ENCODE measurements around the gene FAS.

The FAS gene

DNA sequence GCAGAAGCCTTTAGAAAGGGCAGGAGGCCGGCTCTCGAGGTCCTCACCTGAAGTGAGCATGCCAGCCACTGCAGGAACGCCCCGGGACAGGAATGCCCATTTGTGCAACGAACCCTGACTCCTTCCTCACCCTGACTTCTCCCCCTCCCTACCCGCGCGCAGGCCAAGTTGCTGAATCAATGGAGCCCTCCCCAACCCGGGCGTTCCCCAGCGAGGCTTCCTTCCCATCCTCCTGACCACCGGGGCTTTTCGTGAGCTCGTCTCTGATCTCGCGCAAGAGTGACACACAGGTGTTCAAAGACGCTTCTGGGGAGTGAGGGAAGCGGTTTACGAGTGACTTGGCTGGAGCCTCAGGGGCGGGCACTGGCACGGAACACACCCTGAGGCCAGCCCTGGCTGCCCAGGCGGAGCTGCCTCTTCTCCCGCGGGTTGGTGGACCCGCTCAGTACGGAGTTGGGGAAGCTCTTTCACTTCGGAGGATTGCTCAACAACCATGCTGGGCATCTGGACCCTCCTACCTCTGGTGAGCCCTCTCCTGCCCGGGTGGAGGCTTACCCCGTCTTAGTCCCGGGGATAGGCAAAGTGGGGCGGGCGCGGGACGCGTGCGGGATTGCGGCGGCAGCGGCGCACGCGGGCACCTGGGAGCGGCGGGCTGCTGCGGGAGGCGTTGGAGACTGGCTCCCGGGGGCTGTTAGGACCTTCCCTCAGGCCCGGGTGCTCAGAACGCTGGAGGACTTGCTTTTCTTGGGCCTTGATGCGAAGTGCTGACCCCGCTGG is at the start of gene FAS:
FAS (plus strand) TSS at position 415 of the 777 bp plus-strand sequence; CDS start at position 494, 79 bp downstream.
- no peak for DNase-seq

GRCh38 chr10:88941026-88941425 is 49.6 kb upstream of the FAS start:
- no peak for DNase-seq

DNA sequence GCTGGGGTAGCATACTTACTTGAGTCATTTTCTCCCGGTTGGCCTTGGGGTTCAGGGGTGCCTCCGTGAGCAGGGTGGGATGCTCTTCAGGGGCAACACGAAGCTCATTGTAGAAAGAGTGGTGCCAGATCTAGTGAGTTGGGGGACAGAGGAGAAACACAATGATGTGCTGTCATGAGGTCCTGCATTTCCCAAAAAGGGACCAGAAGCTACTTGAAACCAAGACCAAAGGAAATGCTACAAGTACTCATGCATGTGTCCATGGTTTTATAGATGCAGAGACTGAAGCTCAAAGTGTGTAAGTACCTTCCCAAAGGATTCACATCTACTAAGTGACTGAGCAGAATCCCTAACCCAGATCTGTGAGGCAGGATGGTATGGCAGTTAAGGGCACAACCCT is 46.8 kb upstream of the FAS start:
- no peak for DNase-seq

DNA sequence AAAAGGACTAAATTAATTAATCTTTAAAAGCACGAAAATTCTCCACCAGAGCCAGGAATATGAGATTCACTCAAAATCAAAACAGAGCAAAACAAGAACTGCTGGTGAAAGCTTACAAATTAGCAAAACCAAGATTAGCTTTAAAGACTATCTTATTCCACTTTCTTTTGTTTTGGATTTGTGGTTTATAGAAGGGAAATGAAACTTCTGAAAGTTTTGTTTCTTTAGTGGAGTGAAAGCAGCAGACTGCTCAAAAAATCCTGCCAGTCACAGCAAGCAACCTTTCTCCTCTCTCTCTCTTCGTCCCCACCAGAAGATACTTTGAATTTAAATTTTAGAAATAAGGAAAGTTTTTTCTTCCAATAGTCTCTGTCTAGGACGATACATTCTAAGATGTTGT is 45.8 kb upstream of the FAS start:
- no peak for DNase-seq

GRCh38 chr10:88946200-88946599 is 44.4 kb upstream of the FAS start:
- DNase-seq: no peak

- DNase-seq: no peak
These were observed 43.5 kb upstream of the FAS start for GRCh38 chr10:88946965-88947590.

DNA sequence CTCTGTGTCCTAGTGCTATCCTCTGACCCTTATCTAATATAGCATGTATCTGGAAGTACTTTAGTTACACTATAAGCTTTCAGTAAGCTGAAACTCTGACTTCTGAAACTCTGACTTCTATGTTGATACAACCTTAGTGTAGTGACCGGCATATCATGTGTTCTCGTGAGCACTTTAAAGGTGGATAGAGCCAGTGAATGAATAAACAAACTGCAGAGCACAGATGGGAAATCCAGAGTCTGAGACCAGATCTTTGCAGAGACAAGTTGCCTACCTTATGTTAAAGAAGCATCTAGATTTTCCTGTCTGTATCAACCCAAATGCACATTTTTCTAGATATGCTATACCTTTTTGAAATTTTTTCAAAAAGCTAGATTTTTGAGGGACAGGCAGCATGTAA is 41.5 kb upstream of the FAS start:
- no peak for DNase-seq

GRCh38 chr10:88949912-88950837 is 40.4 kb upstream of the FAS start:
- no peak for DNase-seq

DNA sequence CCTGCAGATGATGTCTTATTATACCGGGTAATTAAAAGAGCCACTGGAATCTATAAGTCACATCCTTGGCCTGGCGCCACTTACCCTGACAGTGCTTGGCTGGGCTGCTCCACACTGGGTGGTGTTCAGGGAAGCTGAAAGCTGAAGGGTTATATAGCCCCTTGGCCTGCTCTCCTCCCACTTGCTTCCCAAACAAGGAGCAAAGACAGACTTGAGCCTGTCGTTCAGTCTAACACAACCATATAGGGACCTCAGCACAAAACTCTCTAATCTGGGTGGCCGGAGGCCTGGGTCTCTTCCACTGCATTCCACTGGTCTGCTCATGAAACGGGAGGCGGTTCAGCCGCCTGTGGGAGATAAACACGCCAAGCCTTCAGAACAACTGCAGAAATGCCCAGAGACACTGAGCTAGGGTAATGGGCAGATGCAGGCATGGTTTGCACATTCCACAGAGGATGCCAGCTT is 37.9 kb upstream of the FAS start, which contains the start of gene ACTA2:
ACTA2 (minus strand) TSS at position 127 of the 465 bp plus-strand sequence. CDS start 3,843 bp downstream, outside the sequence.
- no peak for DNase-seq

- DNase-seq: no peak
These were observed 36.9 kb upstream of the FAS start for GRCh38 chr10:88953662-88954061.

GRCh38 chr10:88954458-88955083 is 36.0 kb upstream of the FAS start:
- DNase-seq: no peak

- DNase-seq: no peak
These were observed 33.2 kb upstream of the FAS start for GRCh38 chr10:88957381-88957780.

DNA sequence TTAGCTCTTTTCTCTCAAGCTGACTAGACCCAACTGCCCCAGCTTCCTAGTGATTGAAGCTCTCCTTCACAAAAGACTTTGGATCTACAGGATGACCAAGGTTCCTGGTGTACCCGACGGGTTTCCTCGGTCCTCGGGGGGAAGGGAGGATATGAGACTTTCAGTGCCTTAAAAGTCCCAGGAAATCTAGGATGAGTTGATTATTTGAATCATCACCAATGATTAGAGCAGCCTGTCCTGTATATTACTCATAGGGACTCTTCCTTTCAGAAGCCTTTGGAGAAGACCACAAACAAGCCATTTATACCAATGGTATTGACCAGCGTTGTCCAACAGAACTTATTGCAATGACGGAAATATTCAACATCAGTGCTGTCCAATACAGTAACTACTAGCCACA is 31.9 kb upstream of the FAS start:
- DNase-seq: no peak

DNA sequence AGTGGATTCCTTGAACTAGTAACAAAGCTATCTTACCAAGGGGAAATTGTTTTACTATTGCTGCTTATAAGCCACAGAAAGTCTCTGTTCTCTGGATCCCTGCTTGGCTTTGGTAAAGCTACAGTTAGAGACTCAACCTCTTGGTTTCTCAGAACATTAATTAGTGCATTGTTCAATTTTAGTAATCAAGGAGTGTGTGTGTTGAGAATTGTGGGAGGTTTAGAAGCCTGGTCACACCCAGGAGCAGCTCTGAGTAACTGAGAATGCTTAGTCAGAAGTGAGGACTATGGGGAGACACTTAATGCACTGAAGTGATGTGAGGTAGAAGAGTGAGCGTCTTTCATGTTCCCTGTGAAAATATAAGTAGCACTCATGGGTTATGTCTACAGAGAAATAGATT is 29.8 kb upstream of the FAS start:
- no peak for DNase-seq

DNA sequence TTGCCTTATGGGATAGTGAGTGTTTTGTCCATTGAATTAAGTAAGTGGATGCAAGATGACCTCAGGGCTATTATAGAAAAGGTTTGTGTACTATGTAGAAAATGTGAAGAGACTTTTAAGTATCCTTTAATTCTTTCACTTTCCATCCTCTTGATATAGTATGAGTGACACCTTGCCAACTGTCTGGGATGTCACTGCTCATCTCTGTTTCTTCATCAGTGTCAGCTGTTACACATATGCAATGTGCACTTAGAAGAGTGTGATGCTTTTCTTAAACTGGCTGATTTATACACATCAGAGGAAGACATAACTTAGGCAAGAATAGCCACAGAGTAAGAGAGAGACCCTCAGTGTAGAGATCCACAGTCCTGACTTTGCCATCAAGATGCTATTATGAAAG is 29.3 kb upstream of the FAS start:
- no peak for DNase-seq

- DNase-seq: no peak
These were observed 28.3 kb upstream of the FAS start for GRCh38 chr10:88962336-88962735.

- DNase-seq: no peak
These were observed 27.3 kb upstream of the FAS start for GRCh38 chr10:88963318-88963717.

- no peak for DNase-seq
These were observed 26.2 kb upstream of the FAS start for GRCh38 chr10:88964360-88964759.

DNA sequence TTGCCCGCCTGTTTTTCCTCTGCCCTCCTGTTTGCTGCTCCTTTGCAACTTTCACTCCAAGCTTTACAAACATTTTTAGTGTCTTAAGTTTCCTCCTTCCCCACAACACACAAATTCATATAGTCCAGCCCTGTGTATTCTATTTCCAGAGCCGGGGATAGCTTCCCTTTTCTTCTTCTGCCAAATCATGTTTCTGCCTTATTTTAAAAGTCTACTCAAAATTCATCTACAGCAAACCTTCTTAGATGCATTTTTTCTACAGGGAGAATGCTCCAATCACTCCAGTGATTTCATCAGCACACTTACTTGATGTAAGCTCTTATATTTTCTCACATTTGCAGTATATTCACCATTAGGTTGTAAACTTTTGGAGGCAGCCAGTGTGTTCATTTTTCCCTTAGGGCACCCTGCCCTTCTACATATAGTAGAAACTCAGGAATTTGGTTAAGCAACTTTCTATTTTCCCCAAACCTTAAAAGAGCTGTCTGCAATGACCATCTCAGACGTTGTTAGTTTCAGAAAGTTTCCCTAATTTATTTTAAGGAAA is 25.7 kb upstream of the FAS start:
- no peak for DNase-seq

GRCh38 chr10:88966797-88967196 is 23.8 kb upstream of the FAS start:
- peak; percentile 41 for DNase-seq

GRCh38 chr10:88968391-88968790 is 22.2 kb upstream of the FAS start:
- DNase-seq: no peak

DNA sequence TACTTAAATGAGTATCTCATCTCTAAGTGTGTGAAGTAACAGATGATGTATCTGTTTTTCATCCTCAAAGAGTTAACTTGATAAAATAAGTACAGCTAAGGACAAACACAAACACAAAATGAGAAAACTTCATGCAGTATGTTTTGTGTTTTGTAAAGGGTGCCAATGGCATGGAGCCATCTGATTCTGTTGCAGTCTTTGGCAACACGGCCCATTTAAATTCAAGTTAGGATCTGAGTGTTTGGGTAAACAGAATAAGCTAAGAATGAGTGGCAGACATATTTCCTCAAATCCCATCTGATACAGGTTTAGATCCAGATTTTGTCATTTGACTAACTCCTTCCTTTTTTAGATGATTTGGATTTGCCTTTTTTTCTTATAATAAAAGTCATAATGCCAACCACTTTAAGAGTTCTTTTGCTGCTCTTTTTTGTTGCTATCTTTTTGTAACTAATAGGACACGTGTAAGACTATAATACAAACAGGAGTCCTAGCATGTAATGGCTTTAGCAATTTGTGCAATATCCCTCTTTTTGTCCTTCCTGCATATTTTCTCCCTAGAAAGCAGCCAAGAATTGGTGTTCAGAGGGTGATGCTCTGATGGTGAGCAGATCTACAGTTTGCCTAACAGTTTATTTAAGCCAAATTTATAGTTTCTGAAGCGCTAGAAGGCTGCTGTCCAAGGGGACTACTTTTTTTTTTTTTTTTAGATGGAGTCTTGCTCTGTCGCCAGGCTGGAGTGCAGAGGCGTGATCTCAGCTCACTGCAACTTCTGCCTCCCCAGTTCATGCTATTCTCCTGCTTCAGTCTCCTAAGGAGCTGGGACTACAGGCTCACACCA is 19.2 kb upstream of the FAS start:
- DNase-seq: no peak
